ENCODE data around the gene PHOSPHO2. TPM values are rescaled to one million over a fixed set of nuclear protein-coding genes. Genes with fewer than 3 reads are reported as not detected.

Gene PHOSPHO2
- 1 to 10 TPM; 3.6 to 9.5 (median 5.8) TPM for total RNA-seq
- total RNA-seq (2013) = 13.3 TPM

- Histone ChIP-seq H3K36me3 (ENCODE audit: control insufficient read depth, insufficient read depth, low read length) (peaks cover 8% of the 10 kb centered on the region), H3K4me3 (ENCODE audit: low read length) (peak within 1 kb of the TSS; percentile 64), H3K9me3 (ENCODE audit: control insufficient read depth, insufficient read depth, low read length) (no peaks in the 10 kb centered on the region), H3K4me1 (ENCODE audit: control insufficient read depth, insufficient read depth, low read length) (peaks cover 11% of the 10 kb centered on the region), H3K27me3 (ENCODE audit: control insufficient read depth, insufficient read depth, low read length) (peaks cover 3% of the 10 kb centered on the region), H3K27ac (ENCODE audit: low read length) (peak within 1 kb of the TSS; percentile 90)
- Mint-ChIP-seq H3K36me3 (peaks cover 14% of the 10 kb centered on the region), H3K27me3 (ENCODE audit: low read depth in 2 of 2) (peaks cover 15 to 23% of the 10 kb centered on the region in 2 donors), H3K9me3 (peaks cover 3 to 9% of the 10 kb centered on the region in 2 donors), H3K27ac (peak within 1 kb of the TSS; percentile 97 to 98), H3K4me3 (peak within 1 kb of the TSS; percentile 97), H3K4me1 (peaks cover 17 to 19% of the 10 kb centered on the region in 2 donors)
- no peak for TF ChIP-seq CTCF (IDR thresholded peaks at IDR 0.05)
- ATAC-seq (peak; percentile 93 to 99 (median 94)), DNase-seq (peak; percentile 99)
- intact Hi-C loops (cut with micrococcal nuclease) = loop anchor here (2.0 to 10.0 kb wide), 4 partner anchors 38 to 130 kb away; partner anchors contain the start of genes KLHL23, METTL5, PPIG and SSB
- 0% methylated on average over 62 of the region's 63 CpGs for WGBS (ENCODE audit: insufficient coverage)
These were observed at the start of gene PHOSPHO2, which contains the start of gene CFAP210 for GRCh38 chr2:169694113-169694893. Gene PHOSPHO2 (plus strand): TSS chr2:169694469. CDS start chr2:169700972, 6,503 bp downstream. Gene CFAP210 (minus strand): TSS chr2:169694405. CDS start chr2:169694327, 78 bp downstream.

GRCh38 chr2:169647496-169647895, 46.8 kb upstream of the PHOSPHO2 start:
- Histone ChIP-seq H3K36me3 (ENCODE audit: control insufficient read depth, insufficient read depth, low read length) (no peaks in the 10 kb centered on the region), H3K4me3 (ENCODE audit: low read length) (no peak overlapping the region), H3K4me1 (ENCODE audit: control insufficient read depth, insufficient read depth, low read length) (no peaks in the 10 kb centered on the region), H3K27ac (ENCODE audit: low read length) (no peak overlapping the region), H3K9me3 (ENCODE audit: control insufficient read depth, insufficient read depth, low read length) (no peaks in the 10 kb centered on the region), H3K27me3 (ENCODE audit: control insufficient read depth, insufficient read depth, low read length) (no peaks in the 10 kb centered on the region)
- DNase-seq (no peak), ATAC-seq (no peak)
- no peaks in the 10 kb centered on the region for H3K36me3 Mint-ChIP-seq
- intact Hi-C loops (cut with micrococcal nuclease) = no loop called here
- H3K27ac Mint-ChIP-seq = no peak overlapping the region
- no peak for TF ChIP-seq CTCF (IDR thresholded peaks at IDR 0.05)
- peaks cover 0 to 7% of the 10 kb centered on the region in 2 donors for H3K27me3 Mint-ChIP-seq (ENCODE audit: low read depth in 2 of 2)
- no peaks in the 10 kb centered on the region for H3K4me1 Mint-ChIP-seq
- WGBS (ENCODE audit: insufficient coverage) = 92% methylated on average over 2 of the region's 2 CpGs
- H3K9me3 Mint-ChIP-seq = no peaks in the 10 kb centered on the region
- H3K4me3 Mint-ChIP-seq = no peak overlapping the region

GRCh38 chr2:169649278-169649677, 45.0 kb upstream of the PHOSPHO2 start:
- Histone ChIP-seq H3K27me3 (ENCODE audit: control insufficient read depth, insufficient read depth, low read length) (no peaks in the 10 kb centered on the region), H3K36me3 (ENCODE audit: control insufficient read depth, insufficient read depth, low read length) (no peaks in the 10 kb centered on the region), H3K9me3 (ENCODE audit: control insufficient read depth, insufficient read depth, low read length) (no peaks in the 10 kb centered on the region), H3K4me1 (ENCODE audit: control insufficient read depth, insufficient read depth, low read length) (no peaks in the 10 kb centered on the region), H3K4me3 (ENCODE audit: low read length) (no peak overlapping the region), H3K27ac (ENCODE audit: low read length) (no peak overlapping the region)
- TF ChIP-seq CTCF (IDR thresholded peaks at IDR 0.05) = no peak
- Mint-ChIP-seq H3K9me3 (no peaks in the 10 kb centered on the region), H3K27ac (no peak overlapping the region), H3K4me3 (no peak overlapping the region), H3K4me1 (no peaks in the 10 kb centered on the region), H3K27me3 (ENCODE audit: low read depth in 2 of 2) (peaks cover 12 to 18% of the 10 kb centered on the region in 2 donors), H3K36me3 (no peaks in the 10 kb centered on the region)
- 75% methylated on average over 1 of the region's 1 CpG for WGBS (ENCODE audit: insufficient coverage)
- no peak for DNase-seq
- ATAC-seq = no peak
- intact Hi-C loops (cut with micrococcal nuclease) = no loop called here

All from natural killer cell (primary cell).